K562 treated with DMSO at 1 percent for 12 hours (cell line): ENCODE measurements around the gene CSAG1. TPM values are rescaled to one million over a fixed set of nuclear protein-coding genes. Genes with fewer than 3 reads are reported as not detected.

Experiments
- total RNA-seq: library from RNA; unstranded; fragments of 300-600 nt; gene quantifications from 2 replicates; pipeline ENCODE4 v1.2.3, GENCODE V29; 2022; ENCODE audit not compliant: insufficient read depth

CSAG1 gene, protein sequence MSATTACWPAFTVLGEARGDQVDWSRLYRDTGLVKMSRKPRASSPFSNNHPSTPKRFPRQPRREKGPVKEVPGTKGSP
- 114 and 117 TPM in 2 replicates for total RNA-seq

DNA sequence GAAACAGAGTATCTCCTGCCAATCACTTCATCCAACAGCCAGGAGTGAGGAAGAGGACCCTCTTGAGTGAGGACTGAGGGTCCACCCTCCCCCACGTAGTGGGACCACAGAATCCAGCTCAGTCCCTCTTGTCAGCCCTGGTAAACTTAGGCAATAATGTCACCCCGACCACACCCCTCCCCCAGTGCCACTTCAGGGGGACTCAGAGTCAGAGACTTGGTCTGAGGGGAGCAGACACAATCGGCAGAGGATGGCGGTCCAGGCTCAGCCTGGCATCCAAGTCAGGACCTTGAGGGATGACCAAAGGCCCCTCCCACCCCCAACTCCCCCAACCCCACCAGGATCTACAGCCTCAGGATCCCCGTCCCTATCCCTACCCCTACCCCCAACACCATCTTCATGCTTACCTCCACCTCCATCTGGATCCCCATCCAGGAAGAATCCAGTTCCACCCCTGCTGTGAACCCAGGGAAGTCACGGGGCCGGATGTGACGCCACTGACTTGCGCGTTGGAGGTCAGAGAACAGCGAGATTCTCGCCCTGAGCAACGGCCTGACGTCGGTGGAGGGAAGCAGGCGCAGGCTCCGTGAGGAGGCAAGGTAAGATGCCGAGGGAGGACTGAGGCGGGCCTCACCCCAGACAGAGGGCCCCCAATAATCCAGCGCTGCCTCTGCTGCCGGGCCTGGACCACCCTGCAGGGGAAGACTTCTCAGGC, at the start of gene CSAG1, which contains the start of gene MAGEA12:
Gene CSAG1, minus strand, starts transcription at position 461 of the 715 bp plus-strand sequence. CDS start 1,261 bp downstream, outside the sequence.
Gene MAGEA12, plus strand, starts transcription at position 497 of the 715 bp plus-strand sequence. CDS start 2,405 bp downstream, outside the sequence.

DNA sequence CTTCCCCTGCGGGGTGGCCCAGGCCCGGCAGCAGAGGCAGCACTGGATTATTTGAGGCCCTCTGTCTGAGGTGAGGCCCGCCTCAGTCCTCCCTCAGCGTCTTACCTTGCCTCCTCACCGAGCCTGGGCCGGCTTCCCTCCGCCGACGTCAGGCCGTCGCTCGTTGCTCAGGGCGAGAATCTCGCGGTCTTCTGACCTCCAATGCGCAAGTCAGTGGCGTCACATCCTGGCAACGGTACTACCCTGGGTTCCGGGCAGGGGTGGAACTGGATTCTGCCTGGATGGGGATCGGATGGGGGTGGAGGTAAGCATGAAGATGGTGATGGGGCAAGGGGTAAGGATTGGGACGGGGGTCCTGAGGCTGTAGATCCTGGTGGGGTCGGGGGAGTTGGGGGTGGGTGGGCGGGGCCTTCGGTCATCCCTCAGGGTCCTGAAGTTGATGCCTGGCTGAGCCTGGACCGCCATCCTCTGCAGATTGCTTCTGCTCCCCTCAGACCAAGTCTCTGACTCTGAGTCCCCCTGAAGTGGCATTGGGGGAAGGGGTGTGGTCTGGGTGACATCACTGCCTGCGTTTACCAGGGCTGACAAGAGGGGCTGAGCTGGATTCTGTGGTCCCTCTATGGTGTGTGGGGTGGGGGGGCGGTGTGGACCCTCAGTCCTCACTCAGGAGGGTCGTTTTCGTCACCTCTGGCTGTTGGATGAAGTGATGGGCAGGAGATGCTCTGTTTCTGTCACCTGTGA, 36.2 kb upstream of the CSAG1 start, which contains the start of gene MAGEA6:
Gene MAGEA6, minus strand, starts transcription at position 141 of the 741 bp plus-strand sequence. CDS start 2,039 bp downstream, outside the sequence.

DNA sequence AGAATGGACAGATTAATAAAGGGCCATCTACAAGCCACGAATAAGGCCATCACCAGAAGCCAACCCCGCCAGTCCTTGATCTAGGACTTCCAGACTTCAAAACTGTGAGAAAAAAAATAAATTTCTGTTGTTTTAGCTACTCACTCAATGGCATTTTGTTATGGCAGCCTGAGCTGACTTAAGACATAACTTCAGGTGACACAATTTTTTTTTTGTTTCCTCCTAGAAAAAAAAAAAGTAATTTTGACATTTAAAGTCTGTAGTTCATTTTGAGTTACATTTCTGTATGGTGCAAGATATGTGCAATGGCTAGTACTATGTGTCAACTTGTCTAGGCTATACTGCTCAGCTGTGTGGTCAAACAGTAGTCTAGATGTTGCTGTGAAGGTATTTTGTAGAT, 25.4 kb upstream of the CSAG1 start, which contains the start of gene CSAG3:
Gene CSAG3, plus strand, starts transcription at position 301 of the 400 bp plus-strand sequence.

DNA sequence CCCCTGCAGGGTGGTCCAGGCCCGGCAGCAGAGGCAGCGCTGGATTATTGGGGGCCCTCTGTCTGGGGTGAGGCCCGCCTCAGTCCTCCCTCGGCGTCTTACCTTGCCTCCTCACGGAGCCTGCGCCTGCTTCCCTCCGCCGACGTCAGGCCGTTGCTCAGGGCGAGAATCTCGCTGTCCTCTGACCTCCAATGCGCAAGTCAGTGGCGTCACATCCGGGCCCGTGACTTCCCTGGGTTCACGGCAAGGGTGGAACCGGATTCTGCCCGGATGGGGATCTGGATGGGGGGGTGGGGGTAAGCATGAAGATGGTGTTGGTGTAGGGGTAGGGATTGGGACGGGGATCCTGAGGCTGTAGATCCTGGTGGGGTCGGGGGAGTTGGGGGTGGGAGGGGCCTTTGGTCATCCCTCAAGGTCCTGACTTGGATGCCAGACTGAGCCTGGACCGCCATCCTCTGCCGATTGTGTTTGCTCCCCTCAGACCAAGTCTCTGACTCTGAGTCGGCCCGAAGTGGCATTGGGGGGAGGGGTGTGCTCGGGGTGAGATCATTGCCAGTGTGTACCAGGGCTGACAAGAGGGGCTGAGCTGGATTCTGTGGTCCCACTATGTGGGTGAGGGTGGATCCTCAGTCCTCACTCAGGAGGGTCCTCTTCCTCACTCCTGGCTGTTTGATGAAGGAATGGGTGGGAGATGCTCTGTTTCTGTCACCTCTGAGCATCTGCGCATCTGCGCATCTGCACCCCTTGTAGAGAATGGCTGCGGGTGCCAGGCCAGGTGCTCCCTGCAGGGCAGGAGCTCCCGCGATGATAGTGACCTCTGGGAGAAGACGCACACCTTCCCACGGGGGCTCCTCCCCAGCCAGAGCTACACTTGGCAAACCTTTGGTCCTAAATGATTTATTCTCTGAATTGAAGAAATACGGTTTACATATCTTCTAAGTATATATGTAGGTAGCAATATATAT, 20.4 kb upstream of the CSAG1 start, which contains the start of gene MAGEA2:
Gene MAGEA2, minus strand, starts transcription at position 157 of the 965 bp plus-strand sequence. CDS start 2,479 bp downstream, outside the sequence.

DNA sequence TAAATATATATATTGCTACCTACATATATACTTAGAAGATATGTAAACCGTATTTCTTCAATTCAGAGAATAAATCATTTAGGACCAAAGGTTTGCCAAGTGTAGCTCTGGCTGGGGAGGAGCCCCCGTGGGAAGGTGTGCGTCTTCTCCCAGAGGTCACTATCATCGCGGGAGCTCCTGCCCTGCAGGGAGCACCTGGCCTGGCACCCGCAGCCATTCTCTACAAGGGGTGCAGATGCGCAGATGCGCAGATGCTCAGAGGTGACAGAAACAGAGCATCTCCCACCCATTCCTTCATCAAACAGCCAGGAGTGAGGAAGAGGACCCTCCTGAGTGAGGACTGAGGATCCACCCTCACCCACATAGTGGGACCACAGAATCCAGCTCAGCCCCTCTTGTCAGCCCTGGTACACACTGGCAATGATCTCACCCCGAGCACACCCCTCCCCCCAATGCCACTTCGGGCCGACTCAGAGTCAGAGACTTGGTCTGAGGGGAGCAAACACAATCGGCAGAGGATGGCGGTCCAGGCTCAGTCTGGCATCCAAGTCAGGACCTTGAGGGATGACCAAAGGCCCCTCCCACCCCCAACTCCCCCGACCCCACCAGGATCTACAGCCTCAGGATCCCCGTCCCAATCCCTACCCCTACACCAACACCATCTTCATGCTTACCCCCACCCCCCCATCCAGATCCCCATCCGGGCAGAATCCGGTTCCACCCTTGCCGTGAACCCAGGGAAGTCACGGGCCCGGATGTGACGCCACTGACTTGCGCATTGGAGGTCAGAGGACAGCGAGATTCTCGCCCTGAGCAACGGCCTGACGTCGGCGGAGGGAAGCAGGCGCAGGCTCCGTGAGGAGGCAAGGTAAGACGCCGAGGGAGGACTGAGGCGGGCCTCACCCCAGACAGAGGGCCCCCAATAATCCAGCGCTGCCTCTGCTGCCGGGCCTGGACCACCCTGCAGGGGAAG, 19.4 kb downstream of the CSAG1 start, which contains the start of gene MAGEA2B:
Gene MAGEA2B, plus strand, starts transcription at position 814 of the 973 bp plus-strand sequence. CDS start 2,479 bp downstream, outside the sequence.

DNA sequence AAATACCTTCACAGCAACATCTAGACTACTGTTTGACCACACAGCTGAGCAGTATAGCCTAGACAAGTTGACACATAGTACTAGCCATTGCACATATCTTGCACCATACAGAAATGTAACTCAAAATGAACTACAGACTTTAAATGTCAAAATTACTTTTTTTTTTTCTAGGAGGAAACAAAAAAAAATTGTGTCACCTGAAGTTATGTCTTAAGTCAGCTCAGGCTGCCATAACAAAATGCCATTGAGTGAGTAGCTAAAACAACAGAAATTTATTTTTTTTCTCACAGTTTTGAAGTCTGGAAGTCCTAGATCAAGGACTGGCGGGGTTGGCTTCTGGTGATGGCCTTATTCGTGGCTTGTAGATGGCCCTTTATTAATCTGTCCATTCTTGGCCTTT, 24.3 kb downstream of the CSAG1 start, which contains the start of gene CSAG2:
Gene CSAG2, minus strand, starts transcription at position 101 of the 400 bp plus-strand sequence. CDS start 161 bp downstream, outside the sequence.

DNA sequence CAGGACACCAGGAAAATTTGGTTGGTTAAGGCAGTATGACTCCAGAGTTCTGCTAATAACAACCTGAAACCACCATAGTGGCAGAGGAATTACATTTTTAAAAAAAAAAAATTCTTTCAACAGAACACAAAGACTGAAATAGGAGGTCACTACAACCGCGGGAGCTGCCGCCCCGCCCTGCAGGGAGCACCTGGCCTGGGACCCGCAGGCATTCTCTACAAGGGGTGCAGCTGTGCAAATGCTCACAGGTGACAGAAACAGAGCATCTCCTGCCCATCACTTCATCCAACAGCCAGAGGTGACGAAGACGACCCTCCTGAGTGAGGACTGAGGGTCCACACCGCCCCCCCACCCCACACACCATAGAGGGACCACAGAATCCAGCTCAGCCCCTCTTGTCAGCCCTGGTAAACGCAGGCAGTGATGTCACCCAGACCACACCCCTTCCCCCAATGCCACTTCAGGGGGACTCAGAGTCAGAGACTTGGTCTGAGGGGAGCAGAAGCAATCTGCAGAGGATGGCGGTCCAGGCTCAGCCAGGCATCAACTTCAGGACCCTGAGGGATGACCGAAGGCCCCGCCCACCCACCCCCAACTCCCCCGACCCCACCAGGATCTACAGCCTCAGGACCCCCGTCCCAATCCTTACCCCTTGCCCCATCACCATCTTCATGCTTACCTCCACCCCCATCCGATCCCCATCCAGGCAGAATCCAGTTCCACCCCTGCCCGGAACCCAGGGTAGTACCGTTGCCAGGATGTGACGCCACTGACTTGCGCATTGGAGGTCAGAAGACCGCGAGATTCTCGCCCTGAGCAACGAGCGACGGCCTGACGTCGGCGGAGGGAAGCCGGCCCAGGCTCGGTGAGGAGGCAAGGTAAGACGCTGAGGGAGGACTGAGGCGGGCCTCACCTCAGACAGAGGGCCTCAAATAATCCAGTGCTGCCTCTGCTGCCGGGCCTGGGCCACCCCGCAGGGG, 35.3 kb downstream of the CSAG1 start, which contains the start of gene MAGEA3:
Gene MAGEA3, plus strand, starts transcription at position 843 of the 980 bp plus-strand sequence. CDS start 2,039 bp downstream, outside the sequence.

Other genes starting within 250 kb of the CSAG1 start
- 0.19 and 0.53 TPM in 2 replicates for gene GABRQ, start 95.8 kb downstream of the CSAG1 start, total RNA-seq
- 133 and 144 TPM in 2 replicates for gene MAGEA3, start 34.9 kb downstream of the CSAG1 start, total RNA-seq
- gene CSAG2, start 24.4 kb downstream of the CSAG1 start, total RNA-seq: not detected in 2 replicates
- 12.0 and 22.1 TPM in 2 replicates for gene MAGEA2B, start 19.1 kb downstream of the CSAG1 start, total RNA-seq
- 75.2 and 77.3 TPM in 2 replicates for gene MAGEA12, start within 50 bp of the CSAG1 start, total RNA-seq
- 35.5 and 36.9 TPM in 2 replicates for gene MAGEA2, start 20.1 kb upstream of the CSAG1 start, total RNA-seq
- gene CSAG3, start 25.5 kb upstream of the CSAG1 start, total RNA-seq: 22.9 and 29.0 TPM in 2 replicates
- 95.2 and 104 TPM in 2 replicates for gene MAGEA6, start 36.0 kb upstream of the CSAG1 start, total RNA-seq
- 11.4 and 17.1 TPM in 2 replicates for gene CETN2, start 97.0 kb upstream of the CSAG1 start, total RNA-seq
- 22.6 and 27.8 TPM in 2 replicates for gene NSDHL, start 97.3 kb upstream of the CSAG1 start, total RNA-seq
- gene ZNF185, start 164.3 kb upstream of the CSAG1 start, total RNA-seq: 0.24 and 0.37 TPM in 2 replicates